Stimulated activated CD8-positive, alpha-beta memory T cell treated with anti-CD3 and anti-CD28 coated beads, Interleukin-15, amount 100 ng/mL, for 4 hours (primary cell): ENCODE measurements around the gene RNF126.

Source experiments
- DNase-seq, 2 donors: peaks; one replicate each; pipeline ENCODE4 v3.0.0-alpha.2; 2020; ENCODE audit warnings: low read depth in 2 of 2

Gene RNF126

GRCh38 chr19:663682-664117 lies 686 bp upstream of the RNF126 start:
- no peak for DNase-seq

GRCh38 chr19:662207-662961 lies 630 bp downstream of the RNF126 start:
- DNase-seq: peak; percentile 58 to 69

- peak; percentile 36 to 49 for DNase-seq
Measured at GRCh38 chr19:661427-662196, 1.4 kb downstream of the RNF126 start.

- no peak for DNase-seq
Measured at GRCh38 chr19:660793-661426, 2.1 kb downstream of the RNF126 start.

- DNase-seq: peak in 1 of 2 donors; percentile 42
Measured at GRCh38 chr19:658916-659839, 3.8 kb downstream of the RNF126 start.

GRCh38 chr19:658059-658839 lies 4.8 kb downstream of the RNF126 start:
- no peak for DNase-seq

- DNase-seq: no peak
Measured at GRCh38 chr19:657611-658010, 5.4 kb downstream of the RNF126 start.

- DNase-seq: no peak
Measured at GRCh38 chr19:656751-657559, 6.1 kb downstream of the RNF126 start.

GRCh38 chr19:655691-656090 lies 7.3 kb downstream of the RNF126 start:
- DNase-seq: no peak

GRCh38 chr19:653425-653824 lies 9.6 kb downstream of the RNF126 start:
- no peak for DNase-seq

GRCh38 chr19:652467-653389 lies 10.3 kb downstream of the RNF126 start:
- no peak for DNase-seq

GRCh38 chr19:651991-652390 lies 11.0 kb downstream of the RNF126 start:
- DNase-seq: no peak

GRCh38 chr19:651114-651818 lies 11.7 kb downstream of the RNF126 start:
- no peak for DNase-seq

- DNase-seq: no peak
Measured at GRCh38 chr19:650121-650520, 12.9 kb downstream of the RNF126 start.

- no peak for DNase-seq
Measured at GRCh38 chr19:648904-649801, 13.9 kb downstream of the RNF126 start.

GRCh38 chr19:648305-648704 lies 14.7 kb downstream of the RNF126 start:
- no peak for DNase-seq
